Activated naive CD8-positive, alpha-beta T cell (primary cell): ENCODE measurements around the gene HEXIM2.

Source experiments
- H3K27ac Mint-ChIP-seq: one replicate; pipeline ENCODE4 v1.8.0; 2021; ENCODE audit warnings: mixed read lengths
- H3K27me3 Mint-ChIP-seq: one replicate; pipeline ENCODE4 v1.8.0; 2021; ENCODE audit warnings: mixed read lengths
- H3K36me3 Mint-ChIP-seq: one replicate; pipeline ENCODE4 v1.8.0; 2021; ENCODE audit warnings: mixed read lengths
- H3K4me1 Mint-ChIP-seq: one replicate; pipeline ENCODE4 v1.8.0; 2021; ENCODE audit warnings: low read depth, mixed read lengths
- H3K4me3 Mint-ChIP-seq: one replicate; pipeline ENCODE4 v1.8.0; 2021; ENCODE audit warnings: mild to moderate bottlenecking, mixed read lengths
- H3K9me3 Mint-ChIP-seq: one replicate; pipeline ENCODE4 v1.8.0; 2021; ENCODE audit warnings: low read depth, mixed read lengths

The HEXIM2 gene

DNA sequence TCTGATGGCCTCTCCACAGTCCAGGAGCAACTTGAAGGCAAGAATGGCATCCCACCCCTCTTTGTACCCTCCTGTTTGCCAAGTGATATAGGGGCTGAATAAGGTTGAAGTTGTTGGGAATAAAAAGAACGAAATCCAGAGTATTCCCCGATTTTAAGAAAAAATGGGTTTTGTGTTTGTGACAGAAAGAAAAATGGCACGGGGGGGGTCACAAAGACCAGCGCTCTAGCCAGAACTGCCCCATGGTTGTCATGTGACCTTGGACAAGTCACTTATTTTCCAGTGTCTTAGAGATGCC lies 15.1 kb upstream of the HEXIM2 start:
- Mint-ChIP-seq H3K36me3 (peaks cover 4% of the 10 kb centered on the region), H3K27me3 (no peaks in the 10 kb centered on the region), H3K4me3 (peak overlapping the region; percentile 94), H3K27ac (peak overlapping the region; percentile 100), H3K4me1 (peaks cover 40% of the 10 kb centered on the region), H3K9me3 (no peaks in the 10 kb centered on the region)

DNA sequence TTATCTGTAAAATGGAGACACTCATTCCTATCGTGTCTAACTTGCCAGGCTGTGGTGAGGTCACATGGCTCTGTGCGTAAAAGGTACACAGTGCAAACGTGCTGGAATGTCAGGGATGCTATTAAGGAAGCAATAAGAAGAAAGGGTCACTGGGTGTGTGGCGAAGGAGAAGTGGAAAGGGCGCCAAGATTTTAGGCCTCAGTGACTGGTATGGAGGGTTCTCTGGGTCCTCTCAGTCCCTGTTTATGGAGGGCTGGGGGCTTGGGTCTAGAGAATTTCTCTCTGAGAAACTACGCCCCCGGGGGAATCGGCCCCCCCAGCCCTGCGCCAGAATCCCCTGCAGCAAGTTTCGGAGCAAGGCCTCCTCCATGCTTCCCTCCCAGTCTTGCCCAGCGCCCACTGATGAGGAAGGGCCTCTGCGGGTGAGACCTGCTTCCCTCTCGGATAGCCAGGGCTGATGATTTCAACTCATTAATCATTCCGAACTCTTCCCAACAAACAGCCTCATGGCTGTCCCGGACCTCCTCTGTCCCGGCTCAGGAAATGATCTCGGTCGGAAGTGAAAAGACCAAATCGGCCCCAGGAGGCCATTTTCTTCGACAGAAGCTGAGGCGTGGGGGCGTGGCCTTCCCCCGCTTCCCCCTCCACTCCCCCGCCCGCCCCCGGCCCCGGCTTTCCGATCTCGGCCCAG lies 14.6 kb upstream of the HEXIM2 start:
- peak overlapping the region; percentile 100 for H3K27ac Mint-ChIP-seq
- H3K4me3 Mint-ChIP-seq = peak overlapping the region; percentile 94
- H3K4me1 Mint-ChIP-seq = peaks cover 43% of the 10 kb centered on the region
- no peaks in the 10 kb centered on the region for H3K27me3 Mint-ChIP-seq
- no peaks in the 10 kb centered on the region for H3K9me3 Mint-ChIP-seq
- H3K36me3 Mint-ChIP-seq = peaks cover 4% of the 10 kb centered on the region

DNA sequence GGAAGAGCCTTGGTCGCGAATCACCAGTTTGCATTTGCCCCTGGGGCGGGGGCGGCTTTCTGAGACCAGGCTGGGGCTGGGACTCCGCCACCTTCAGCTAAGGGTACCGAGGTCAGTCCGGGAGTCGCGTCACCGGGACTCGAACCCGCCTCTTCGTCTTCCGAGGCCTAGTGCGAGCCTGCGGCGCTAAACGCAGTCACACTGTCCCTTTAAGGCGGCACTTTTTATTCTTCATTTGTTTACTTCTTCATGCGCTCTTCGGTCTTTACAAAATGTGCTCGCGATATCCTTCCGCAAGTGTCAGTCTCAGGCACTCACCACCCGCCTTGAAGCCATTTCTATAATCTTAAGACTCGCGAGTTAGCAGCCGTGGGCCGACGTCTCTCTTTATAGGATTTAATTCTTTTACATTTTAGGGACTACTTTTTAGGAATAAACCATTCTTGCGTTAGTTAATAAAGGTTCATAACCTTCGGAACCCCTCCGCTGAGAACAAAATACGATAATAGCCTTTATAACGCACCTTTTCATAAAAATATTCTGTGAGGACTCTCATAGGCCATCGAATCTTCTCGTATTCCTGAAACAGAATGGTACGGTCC lies 14.0 kb upstream of the HEXIM2 start:
- Mint-ChIP-seq H3K27me3 (no peaks in the 10 kb centered on the region), H3K4me3 (peak overlapping the region; percentile 94), H3K9me3 (no peaks in the 10 kb centered on the region), H3K4me1 (peaks cover 43% of the 10 kb centered on the region), H3K36me3 (peaks cover 4% of the 10 kb centered on the region), H3K27ac (peak overlapping the region; percentile 100)

- Mint-ChIP-seq H3K27ac (peak within 1 kb of the TSS; percentile 100), H3K27me3 (no peaks in the 10 kb centered on the region), H3K4me3 (peak within 1 kb of the TSS; percentile 94), H3K9me3 (no peaks in the 10 kb centered on the region), H3K4me1 (peaks cover 39% of the 10 kb centered on the region), H3K36me3 (peaks cover 4% of the 10 kb centered on the region)
These were observed 13.3 kb upstream of the HEXIM2 start, which contains the start of gene HEXIM1 for GRCh38 chr17:45148183-45149036. HEXIM1 (plus strand) TSS chr17:45148475; CDS start chr17:45149191, 716 bp downstream.

DNA sequence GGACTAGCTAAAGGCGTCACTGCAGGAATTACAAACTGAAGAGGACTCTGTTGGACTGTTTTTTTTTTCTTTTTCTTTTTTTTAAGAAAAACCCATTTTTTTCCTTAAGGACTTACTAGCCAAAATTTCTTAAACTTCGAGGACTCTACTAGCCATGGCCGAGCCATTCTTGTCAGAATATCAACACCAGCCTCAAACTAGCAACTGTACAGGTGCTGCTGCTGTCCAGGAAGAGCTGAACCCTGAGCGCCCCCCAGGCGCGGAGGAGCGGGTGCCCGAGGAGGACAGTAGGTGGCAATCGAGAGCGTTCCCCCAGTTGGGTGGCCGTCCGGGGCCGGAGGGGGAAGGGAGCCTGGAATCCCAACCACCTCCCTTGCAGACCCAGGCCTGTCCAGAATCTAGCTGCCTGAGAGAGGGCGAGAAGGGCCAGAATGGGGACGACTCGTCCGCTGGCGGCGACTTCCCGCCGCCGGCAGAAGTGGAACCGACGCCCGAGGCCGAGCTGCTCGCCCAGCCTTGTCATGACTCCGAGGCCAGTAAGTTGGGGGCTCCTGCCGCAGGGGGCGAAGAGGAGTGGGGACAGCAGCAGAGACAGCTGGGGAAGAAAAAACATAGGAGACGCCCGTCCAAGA lies 12.5 kb upstream of the HEXIM2 start:
- Mint-ChIP-seq H3K4me1 (peaks cover 36% of the 10 kb centered on the region), H3K27ac (peak overlapping the region; percentile 100), H3K27me3 (no peaks in the 10 kb centered on the region), H3K9me3 (no peaks in the 10 kb centered on the region), H3K36me3 (peaks cover 4% of the 10 kb centered on the region), H3K4me3 (peak overlapping the region; percentile 94)

DNA sequence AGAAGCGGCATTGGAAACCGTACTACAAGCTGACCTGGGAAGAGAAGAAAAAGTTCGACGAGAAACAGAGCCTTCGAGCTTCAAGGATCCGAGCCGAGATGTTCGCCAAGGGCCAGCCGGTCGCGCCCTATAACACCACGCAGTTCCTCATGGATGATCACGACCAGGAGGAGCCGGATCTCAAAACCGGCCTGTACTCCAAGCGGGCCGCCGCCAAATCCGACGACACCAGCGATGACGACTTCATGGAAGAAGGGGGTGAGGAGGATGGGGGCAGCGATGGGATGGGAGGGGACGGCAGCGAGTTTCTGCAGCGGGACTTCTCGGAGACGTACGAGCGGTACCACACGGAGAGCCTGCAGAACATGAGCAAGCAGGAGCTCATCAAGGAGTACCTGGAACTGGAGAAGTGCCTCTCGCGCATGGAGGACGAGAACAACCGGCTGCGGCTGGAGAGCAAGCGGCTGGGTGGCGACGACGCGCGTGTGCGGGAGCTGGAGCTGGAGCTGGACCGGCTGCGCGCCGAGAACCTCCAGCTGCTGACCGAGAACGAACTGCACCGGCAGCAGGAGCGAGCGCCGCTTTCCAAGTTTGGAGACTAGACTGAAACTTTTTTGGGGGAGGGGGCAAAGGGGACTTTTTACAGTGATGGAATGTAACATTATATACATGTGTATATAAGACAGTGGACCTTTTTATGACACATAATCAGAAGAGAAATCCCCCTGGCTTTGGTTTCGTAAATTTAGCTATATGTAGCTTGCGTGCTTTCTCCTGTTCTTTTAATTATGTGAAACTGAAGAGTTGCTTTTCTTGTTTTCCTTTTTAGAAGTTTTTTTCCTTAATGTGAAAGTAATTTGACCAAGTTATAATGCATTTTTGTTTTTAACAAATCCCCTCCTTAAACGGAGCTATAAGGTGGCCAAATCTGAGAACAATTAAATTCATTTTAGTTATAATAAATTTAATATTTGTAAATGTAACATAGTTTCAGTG lies 11.7 kb upstream of the HEXIM2 start:
- H3K4me3 Mint-ChIP-seq = peak overlapping the region; percentile 94
- H3K4me1 Mint-ChIP-seq = peaks cover 34% of the 10 kb centered on the region
- no peaks in the 10 kb centered on the region for H3K9me3 Mint-ChIP-seq
- H3K36me3 Mint-ChIP-seq = peaks cover 4% of the 10 kb centered on the region
- no peaks in the 10 kb centered on the region for H3K27me3 Mint-ChIP-seq
- peak overlapping the region; percentile 100 for H3K27ac Mint-ChIP-seq

DNA sequence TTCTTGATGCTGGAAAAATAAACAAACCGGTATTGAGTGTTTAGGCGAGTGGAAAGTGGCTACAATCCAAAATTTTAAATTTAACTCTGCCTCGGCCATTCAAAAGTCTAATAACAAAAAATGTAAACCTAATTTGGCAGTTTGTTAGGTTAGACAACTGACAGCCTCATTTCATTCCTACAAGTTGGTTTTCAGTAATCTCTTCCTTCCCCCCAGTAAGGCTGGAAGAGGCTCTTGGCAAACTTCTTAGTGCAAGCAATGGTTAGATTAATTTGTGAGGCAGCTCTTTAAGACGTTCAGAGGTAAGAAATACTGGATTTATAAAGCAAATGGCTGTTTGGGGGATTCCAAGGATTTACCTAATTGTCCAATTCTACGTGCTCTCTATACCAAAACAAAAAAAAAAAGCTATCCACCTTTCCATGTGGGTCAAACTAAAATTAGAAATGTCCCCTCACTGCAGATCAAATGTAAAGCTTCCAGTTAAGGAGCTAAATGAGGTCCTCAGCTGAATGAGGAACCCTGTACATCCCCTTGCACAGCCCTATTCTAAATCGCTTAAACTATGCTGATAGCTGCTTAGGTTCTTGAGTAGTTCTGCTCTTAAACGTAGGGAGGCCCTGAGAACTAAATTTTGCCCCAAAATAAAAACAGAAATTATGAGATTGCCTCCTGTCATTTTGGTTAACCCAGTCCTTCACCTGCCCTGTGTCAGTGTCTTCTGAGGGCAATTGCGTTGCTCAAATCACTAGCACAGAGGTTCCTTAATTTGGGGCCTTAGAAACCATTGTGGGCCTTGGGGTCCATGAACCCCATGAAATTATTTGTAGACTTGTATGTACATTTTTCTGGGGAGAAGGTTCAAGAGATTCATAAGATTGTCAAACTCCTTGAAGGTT lies 10.5 kb upstream of the HEXIM2 start:
- H3K27ac Mint-ChIP-seq = peak overlapping the region; percentile 86
- H3K4me1 Mint-ChIP-seq = peaks cover 34% of the 10 kb centered on the region
- peak overlapping the region; percentile 94 for H3K4me3 Mint-ChIP-seq
- no peaks in the 10 kb centered on the region for H3K9me3 Mint-ChIP-seq
- H3K27me3 Mint-ChIP-seq = no peaks in the 10 kb centered on the region
- peaks cover 4% of the 10 kb centered on the region for H3K36me3 Mint-ChIP-seq

GRCh38 chr17:45155029-45155428 lies 6.6 kb upstream of the HEXIM2 start:
- Mint-ChIP-seq H3K4me1 (peaks cover 49% of the 10 kb centered on the region), H3K27ac (peak overlapping the region; percentile 72)

DNA sequence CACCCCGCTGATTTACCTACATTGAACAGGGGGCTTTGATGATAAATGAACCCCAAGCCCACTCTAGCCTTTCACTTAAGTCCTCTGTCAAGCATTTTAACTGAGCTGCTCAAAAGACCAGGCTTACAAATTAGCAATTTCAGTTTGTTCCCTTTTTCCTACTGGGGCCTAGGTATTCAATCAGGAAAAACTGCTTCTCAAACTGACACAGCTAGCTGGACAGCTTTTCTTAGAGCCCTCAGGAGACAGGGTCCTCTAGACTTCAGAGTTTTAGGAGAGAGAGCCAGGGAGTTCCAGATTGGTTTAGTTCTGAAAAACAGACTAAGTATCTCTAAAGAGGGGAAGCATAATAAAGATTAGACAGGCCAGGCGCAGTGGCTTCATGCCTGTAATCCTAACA lies 6.2 kb upstream of the HEXIM2 start:
- Mint-ChIP-seq H3K27me3 (no peaks in the 10 kb centered on the region), H3K9me3 (no peaks in the 10 kb centered on the region), H3K4me1 (peaks cover 49% of the 10 kb centered on the region), H3K27ac (peak overlapping the region; percentile 72), H3K36me3 (peaks cover 10% of the 10 kb centered on the region), H3K4me3 (no peak overlapping the region)

More at GRCh38 chr17:45155029-45155428, 6.6 kb upstream of the HEXIM2 start:
- Mint-ChIP-seq H3K36me3 (peaks cover 10% of the 10 kb centered on the region), H3K9me3 (no peaks in the 10 kb centered on the region), H3K27me3 (no peaks in the 10 kb centered on the region), H3K4me3 (no peak overlapping the region)

DNA sequence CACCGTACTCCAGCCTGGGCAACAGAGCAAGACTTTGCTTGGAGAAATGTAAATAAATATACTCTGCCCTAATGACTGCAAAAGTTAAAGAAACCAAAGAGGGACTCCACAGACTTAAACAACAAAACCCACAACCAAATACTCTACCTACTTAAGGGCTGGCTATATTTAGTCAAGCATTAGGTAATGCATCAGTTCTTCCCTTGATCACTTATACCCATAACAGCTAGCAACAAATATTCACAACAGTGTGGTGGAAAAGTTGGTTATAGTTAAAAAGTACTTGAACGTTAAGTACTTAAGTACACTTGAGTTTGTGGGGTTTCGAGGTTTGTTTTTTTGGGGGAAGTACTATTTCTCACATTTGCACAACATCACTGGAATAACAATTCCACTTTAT lies 5.4 kb upstream of the HEXIM2 start:
- Mint-ChIP-seq H3K4me1 (peaks cover 44% of the 10 kb centered on the region), H3K4me3 (no peak overlapping the region), H3K36me3 (peaks cover 8% of the 10 kb centered on the region)

GRCh38 chr17:45160447-45161287 lies 1.0 kb upstream of the HEXIM2 start:
- Mint-ChIP-seq H3K27me3 (no peaks in the 10 kb centered on the region), H3K36me3 (peaks cover 11% of the 10 kb centered on the region), H3K4me1 (peaks cover 43% of the 10 kb centered on the region), H3K4me3 (peak overlapping the region; percentile 100), H3K27ac (peak overlapping the region; percentile 99), H3K9me3 (no peaks in the 10 kb centered on the region)

More for the DNA sequence above, 5.4 kb upstream of the HEXIM2 start:
- H3K9me3 Mint-ChIP-seq = no peaks in the 10 kb centered on the region
- peak overlapping the region; percentile 59 for H3K27ac Mint-ChIP-seq
- no peaks in the 10 kb centered on the region for H3K27me3 Mint-ChIP-seq

GRCh38 chr17:45162025-45162687 lies 481 bp downstream of the HEXIM2 start:
- H3K9me3 Mint-ChIP-seq = no peaks in the 10 kb centered on the region
- no peaks in the 10 kb centered on the region for H3K27me3 Mint-ChIP-seq
- peaks cover 37% of the 10 kb centered on the region for H3K4me1 Mint-ChIP-seq
- H3K4me3 Mint-ChIP-seq = peak overlapping the region; percentile 100
- H3K36me3 Mint-ChIP-seq = peaks cover 8% of the 10 kb centered on the region
- peak overlapping the region; percentile 96 for H3K27ac Mint-ChIP-seq
